Activated CD4-positive, CD25-positive, alpha-beta regulatory T cell treated with anti-CD3 and anti-CD28 coated beads, Interleukin-2, amount 50 U/mL, for 72 hours (primary cell): ENCODE results near the gene USPL1.

Experiments
- DNase-seq: peaks from one replicate; pipeline ENCODE4 v3.0.0; 2021

The USPL1 gene

DNA sequence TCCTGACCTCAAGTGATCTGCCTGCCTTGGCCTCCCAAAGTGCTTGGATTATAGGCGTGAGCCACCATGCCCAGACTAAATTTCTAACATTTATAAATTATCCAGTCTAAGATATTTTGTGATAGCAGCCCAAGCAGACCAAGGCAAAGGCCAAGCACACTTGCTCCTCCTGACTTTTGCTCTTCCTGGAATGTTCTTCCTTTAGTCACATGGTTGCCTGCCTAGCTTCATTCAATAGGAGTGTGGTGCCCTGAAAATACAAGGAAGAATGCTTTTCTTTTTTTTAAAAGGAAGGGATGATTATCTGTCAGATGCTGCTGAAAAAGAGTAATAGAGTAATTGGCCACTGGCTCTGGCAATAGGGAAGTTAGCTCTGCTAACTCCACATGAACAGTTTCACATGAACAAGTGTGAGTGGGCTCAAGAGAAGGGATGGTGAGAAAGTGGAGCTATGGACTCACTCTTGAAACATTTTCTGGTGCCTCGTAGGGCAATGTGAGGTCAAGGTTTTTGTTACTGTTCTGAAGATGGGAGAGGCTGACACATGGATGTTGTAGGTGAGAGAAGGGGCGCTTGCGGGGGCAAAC, 47.1 kb downstream of the USPL1 start:
- DNase-seq, result no peak

- DNase-seq, result no peak
These were observed 47.9 kb downstream of the USPL1 start for GRCh38 chr13:30665638-30666037.

GRCh38 chr13:30666113-30666512, 48.4 kb downstream of the USPL1 start:
- DNase-seq, result no peak

DNA sequence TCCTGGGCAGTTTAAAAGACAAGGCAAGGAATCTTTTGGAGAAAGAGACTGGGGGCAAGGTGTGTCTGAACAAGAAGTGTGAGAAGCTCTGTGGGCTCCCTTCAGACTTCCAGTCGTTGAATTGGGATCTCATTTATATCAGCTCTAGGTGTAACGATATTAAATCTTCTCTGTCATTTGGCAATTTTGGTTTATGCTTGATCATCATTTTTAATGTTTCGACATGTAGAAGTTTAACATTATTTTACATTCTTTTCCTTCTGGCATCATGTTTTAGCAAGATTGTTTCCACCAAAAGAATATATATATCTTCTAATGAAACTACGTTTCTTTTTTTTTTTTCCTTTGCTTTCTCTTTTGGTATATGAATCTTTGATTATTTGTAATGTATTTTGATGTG, 49.3 kb downstream of the USPL1 start:
- no peak for DNase-seq

DNA sequence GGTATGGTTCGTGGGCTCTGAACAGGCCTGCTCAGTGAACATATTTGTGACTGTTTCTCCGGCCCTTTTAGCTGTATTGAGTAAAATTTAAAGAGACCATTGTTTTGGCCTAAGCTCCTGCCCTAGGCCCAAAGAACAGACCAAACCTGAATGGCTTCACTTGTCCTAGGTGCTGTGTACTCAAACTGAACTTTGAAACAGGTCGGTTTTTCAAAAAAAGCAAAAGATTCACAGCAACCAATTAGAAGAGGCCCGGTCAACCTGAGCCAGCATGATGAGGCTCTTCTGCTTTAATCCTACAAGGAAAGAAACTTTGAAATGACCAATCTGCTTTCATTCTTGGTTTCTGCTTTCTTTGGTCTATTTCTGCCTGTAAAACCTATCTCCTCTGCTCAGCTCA, 50.6 kb downstream of the USPL1 start:
- no peak for DNase-seq

GRCh38 chr13:30671271-30671815, 53.6 kb downstream of the USPL1 start:
- DNase-seq, result no peak

DNA sequence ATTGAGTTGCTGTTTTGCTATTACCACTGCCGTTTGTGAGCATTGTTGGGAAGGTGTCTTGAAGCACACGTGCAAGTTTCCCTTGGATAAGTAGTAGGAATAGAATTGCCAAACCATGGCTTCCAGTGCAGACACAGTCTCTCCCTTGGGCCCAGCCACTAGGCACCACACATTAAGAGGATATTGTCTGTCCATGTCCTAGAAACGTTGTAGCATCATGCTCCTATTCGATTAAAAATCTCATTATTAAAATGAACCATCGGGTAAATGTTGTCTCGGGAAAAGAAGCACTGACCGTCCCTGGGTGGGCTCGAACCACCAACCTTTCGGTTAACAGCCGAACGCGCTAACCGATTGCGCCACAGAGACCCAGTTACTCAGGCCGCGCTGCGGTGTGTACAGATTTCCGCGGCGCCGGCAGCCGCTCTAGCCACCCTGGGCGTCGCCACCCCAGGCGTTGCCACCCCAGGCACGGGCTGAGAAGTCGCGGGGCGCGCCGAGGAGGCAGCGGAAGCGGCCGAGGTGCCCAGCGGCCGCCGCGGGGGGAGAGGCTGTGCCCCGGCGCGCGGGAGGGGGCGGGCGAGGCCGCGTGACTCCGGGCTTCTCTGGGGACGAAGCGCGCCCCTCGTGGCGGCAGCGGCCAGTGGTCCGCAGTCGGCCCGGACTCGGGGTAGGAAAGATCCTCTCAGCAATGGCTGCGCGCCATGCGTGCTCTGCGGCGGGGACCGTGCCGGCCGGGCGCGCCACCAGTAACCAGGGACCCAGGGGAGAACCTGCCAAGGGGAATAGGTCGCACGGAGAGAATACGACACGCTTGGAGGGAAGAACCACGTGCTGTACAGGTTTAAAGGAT, 56.2 kb downstream of the USPL1 start:
- DNase-seq, result peak; percentile 92

DNA sequence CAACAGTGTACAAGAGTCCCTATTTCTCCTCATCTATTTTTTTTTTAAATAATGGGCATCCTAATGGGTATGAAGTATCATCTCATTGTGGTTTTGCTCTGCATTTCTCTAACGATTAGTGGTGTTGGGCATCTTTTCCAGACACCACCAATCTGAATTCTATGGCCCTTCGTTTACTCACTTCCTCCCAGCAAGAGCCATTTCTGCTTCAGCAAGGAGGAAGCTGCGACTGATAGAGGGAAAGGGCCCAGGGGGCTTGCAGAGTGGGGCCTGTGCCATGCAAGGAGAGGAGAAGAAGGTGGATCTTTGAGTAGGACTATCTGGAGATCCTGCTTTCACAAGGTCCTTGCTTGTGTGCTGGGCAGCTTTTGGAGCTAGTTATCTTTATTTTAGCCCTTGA, 58.0 kb downstream of the USPL1 start:
- DNase-seq, result no peak

DNA sequence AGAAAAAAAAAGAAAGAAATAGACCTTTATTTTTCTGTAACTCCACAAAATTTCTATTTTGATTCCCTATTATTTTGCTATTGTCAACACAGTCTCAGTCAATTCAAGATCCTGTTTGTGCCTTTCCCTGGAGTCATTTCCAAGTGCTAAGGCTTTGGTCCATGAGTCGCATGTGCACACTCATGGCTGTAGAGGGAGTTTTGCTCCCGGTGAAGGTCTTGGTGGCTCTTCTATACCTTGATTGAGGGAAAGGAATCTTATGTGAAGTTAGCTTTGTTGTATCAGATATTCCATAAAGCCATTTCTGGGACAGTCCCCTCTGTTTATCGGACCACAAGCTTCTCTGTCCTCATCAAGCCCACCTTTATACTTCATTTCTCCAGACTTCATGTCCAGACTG, 59.0 kb downstream of the USPL1 start:
- DNase-seq, result no peak

DNA sequence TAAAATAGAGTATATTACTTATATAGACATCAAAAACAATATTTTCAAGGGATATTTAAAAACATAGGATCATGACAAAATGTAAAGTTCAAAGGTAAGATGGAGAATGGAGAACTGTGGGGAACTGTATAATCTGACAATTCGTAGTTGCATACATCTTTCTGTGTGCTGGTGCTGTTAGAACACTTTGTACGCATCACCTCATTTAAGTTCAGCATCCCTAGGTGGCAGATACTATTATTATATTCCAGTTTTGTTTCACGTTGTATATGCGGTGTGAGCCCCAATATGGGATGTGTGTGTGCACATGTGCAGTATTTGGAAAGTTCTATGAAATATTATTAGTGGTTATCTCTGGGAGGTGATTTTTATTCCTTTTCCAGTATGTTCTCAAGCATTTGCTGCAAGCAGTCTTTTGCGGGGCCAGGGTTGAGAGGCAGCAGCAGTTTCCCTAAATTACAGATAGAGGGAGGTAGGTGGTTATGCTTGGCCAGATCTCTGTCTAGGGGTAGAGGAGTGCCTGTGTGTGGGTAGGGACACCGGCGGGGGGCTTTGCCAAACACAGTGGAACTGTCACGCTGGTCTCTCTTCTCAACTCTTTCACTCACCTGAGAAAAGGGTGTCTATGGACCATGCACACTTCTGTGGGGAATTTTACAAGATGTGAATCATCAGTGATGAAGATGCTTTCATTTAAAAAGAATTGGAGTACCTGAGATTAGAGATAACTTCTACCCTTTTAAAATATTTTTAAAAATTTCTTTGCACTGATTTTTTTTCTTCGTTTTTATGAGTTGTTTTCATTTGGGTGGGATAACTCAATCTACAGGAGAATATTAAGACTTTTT, 62.0 kb downstream of the USPL1 start:
- DNase-seq, result no peak

DNA sequence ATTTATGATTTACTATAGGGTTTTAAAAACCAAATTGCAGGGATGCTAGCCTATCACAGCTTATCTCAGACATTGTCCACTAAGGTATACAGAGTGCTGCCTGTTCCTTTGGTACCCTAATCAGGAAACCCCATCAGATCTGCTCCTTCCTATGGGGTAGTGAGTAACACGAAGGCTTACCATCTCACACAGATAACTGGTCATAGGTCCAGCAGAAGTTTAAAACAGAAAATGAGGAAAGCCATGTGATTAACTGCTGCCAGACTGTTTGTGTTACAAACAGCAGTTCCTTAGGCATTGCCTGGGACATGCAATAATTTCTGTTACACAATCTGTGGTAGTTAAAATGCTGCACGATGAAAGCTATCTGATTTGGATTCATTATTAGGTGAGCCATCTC, 64.1 kb downstream of the USPL1 start:
- DNase-seq, result no peak

DNA sequence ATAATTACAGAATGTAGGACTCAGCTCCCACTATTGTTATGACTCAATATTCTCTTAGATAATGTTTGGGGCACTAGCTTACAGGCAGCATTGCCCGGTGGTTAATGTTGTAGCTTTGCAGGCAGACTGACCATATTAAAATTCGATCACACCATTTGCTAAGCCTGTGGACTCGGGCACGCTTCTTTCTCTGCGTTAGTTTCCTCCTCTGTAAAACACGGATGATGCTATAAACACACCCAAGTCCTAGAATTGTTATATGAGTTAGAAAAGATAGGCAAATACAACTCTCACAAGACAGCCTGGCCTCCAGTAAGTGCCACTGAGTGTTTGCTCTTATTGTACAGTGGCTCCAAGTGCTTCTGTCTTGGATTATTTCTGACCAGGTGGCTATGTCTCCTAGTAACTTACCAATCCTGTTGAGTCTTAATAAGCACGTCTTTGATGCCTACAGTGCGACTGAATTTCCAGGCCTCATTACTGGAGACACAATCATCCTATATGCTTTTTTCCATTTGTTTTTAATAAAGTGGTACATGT, 67.7 kb downstream of the USPL1 start:
- DNase-seq, result no peak

- DNase-seq, result no peak
These were observed 68.3 kb downstream of the USPL1 start for GRCh38 chr13:30685987-30686386.

DNA sequence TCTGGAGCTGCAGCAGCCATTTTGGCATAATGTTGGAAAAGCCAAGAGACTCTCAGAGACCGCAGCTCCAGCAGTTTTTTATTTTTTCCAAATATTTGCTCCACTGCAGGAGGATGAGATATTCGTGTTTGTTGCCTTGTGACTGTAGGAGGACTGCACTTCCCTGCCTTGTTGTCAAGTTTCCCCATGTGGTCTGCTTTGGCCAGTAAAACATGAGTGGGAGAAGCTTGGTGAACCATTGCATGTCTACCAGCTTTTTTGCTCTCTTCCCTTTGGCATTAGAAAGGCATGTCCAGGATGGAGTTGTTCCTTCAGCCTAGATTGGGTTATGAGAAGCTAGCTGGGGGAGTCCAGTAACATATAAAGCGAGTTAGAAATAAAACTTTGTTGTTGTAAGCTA, 69.9 kb downstream of the USPL1 start:
- no peak for DNase-seq

GRCh38 chr13:30689752-30690151, 72.0 kb downstream of the USPL1 start:
- no peak for DNase-seq

- DNase-seq, result no peak
These were observed 72.8 kb downstream of the USPL1 start for GRCh38 chr13:30690282-30691188.

- DNase-seq, result no peak
These were observed 74.4 kb downstream of the USPL1 start for GRCh38 chr13:30692113-30692512.

- DNase-seq, result no peak
These were observed 78.8 kb downstream of the USPL1 start for GRCh38 chr13:30696278-30697176.

GRCh38 chr13:30697177-30697953, 79.6 kb downstream of the USPL1 start:
- DNase-seq, result no peak

DNA sequence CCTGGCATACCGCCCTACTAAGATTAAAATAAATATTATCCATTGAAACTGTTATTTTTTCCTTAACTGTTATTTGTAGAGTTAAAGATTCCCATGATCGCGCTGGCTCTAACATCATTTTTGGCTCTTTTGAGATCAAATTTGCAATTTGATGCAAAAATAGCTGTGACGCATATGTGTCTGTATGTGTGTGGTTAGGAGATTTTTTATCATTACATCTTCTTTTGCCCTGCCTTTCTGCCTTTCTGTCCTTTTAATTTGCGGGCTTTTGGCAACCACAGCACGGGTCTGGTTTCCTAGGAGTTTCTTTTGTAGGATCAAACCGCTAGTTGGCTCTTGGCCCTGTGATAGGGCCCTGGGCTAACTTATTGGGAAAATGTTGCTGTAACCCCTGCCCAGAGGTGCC, 80.3 kb downstream of the USPL1 start:
- no peak for DNase-seq
